K562 (cell line): ENCODE data around the gene VARS1. TPM values are rescaled to one million over a fixed set of nuclear protein-coding genes. Genes with fewer than 3 reads are reported as not detected.

Experiments
- ARID1B ChIP-seq: fragments of 450-650 bp; IDR thresholded peaks from 2 replicates; pipeline ENCODE4 v1.6.1; 2016; ENCODE audit warnings: antibody characterized with exemption, mild to moderate bottlenecking, inconsistent platforms
- CHD4 ChIP-seq: fragments of 200-600 bp; sonication (generic); IDR thresholded peaks from 3 replicates; pipeline ENCODE4 v1.6.1; 2012; ENCODE audit warnings: low read depth, mild to moderate bottlenecking, mixed read lengths, low read length, inconsistent platforms; ENCODE audit not compliant: insufficient read depth, insufficient replicate concordance, poor library complexity, severe bottlenecking
- CREB1 ChIP-seq, 2 experiments: sonication (generic) in 1 of 2; formaldehyde crosslinking in 1 of 2; IDR thresholded peaks; 2 replicates each; pipeline versions ENCODE4 v1.6.1 to v1.8.0; 2012 to 2022; ENCODE audit warnings: inconsistent platforms in 1 of 2, mild to moderate bottlenecking in 1 of 2, missing genetic modification reagents in 1 of 2, moderate library complexity in 1 of 2
- HNRNPLL ChIP-seq: fragments of 200-400 bp; formaldehyde crosslinking; IDR thresholded peaks from 2 replicates; pipeline ENCODE4 v1.6.1; 2017; ENCODE audit warnings: low read length, low read depth, mild to moderate bottlenecking; ENCODE audit not compliant: poor library complexity, severe bottlenecking
- MIER1 ChIP-seq: fragments of 450-650 bp; IDR thresholded peaks from 2 replicates; pipeline ENCODE4 v1.6.1; 2016; ENCODE audit warnings: antibody characterized with exemption, mild to moderate bottlenecking, low read depth
- NEUROD1 ChIP-seq: fragments of 150-350 bp; IDR thresholded peaks from 2 replicates; pipeline ENCODE4 v1.6.1; 2014; ENCODE audit warnings: borderline replicate concordance, low read length, low read depth; ENCODE audit not compliant: partially characterized antibody
- STAT5A ChIP-seq: IDR thresholded peaks from 2 replicates; pipeline ENCODE4 v1.6.1; 2012; ENCODE audit warnings: low read length, inconsistent platforms, borderline replicate concordance
- ZNF436 ChIP-seq: fragments of 250-450, 450-650 bp; sonication (Bioruptor Pico); formaldehyde crosslinking; IDR thresholded peaks from 2 replicates; pipeline ENCODE4 v1.7.0; 2020; ENCODE audit warnings: mild to moderate bottlenecking
- ZNF707 ChIP-seq: fragments of 250-450 bp; sonication (Bioruptor Pico); conservative IDR thresholded peaks from 2 replicates; pipeline ENCODE4 v1.8.0; 2022; ENCODE audit warnings: inconsistent platforms, mild to moderate bottlenecking, moderate library complexity
- polyA plus RNA-seq, 8 experiments: library from polyadenylated mRNA; depleted of rRNA in 4 of 8; stranded (reverse) in 5 of 8; unstranded in 3 of 8; fragments of >200 nt; fragmentation: Nextera tagmentation in 2 of 8; fragmentation: Illumina TruSeq in 1 of 8; extraction: Ambion mirVana in 2 of 8; extraction: Trizol in 1 of 8; gene quantifications; 2 replicates each; pipeline versions ENCODE4 v1.2.1 to v1.2.3, GENCODE V29; 2011 to 2014; ENCODE audit warnings: inconsistent platforms in 1 of 8, missing spikeins in 1 of 8
- total RNA-seq, 7 experiments: library from RNA; depleted of rRNA in 6 of 7; stranded (reverse); fragments of >200 nt in 6 of 7; fragmentation: Illumina TruSeq in 2 of 7; extraction: Trizol in 2 of 7; gene quantifications; 2 replicates each; pipeline versions ENCODE4 v1.2.1 to v1.2.3, GENCODE V29; 2011 to 2021; ENCODE audit warnings: low replicate concordance in 1 of 7
- TF ChIP-seq, protein P1 (sequence below): fragments of 200-600 bp; sonication (generic); IDR thresholded peaks from one replicate; pipeline ENCODE4 v1.6.1; 2012; ENCODE audit warnings: mild to moderate bottlenecking, low read depth, low read length, inconsistent platforms
- TF ChIP-seq, protein P2 (sequence below): fragments of 250-450 bp; sonication (Bioruptor Pico); IDR thresholded peaks from 2 replicates; pipeline ENCODE4 v1.9.0; 2021; ENCODE audit warnings: mild to moderate bottlenecking, inconsistent platforms

VARS1 gene
- total and polyA plus RNA-seq, 9 of the 15 experiments (the other 6 are each of a cell fraction or from before 2014, with no cell fraction given), result 2.9 to 488 (median 130) TPM

DNA sequence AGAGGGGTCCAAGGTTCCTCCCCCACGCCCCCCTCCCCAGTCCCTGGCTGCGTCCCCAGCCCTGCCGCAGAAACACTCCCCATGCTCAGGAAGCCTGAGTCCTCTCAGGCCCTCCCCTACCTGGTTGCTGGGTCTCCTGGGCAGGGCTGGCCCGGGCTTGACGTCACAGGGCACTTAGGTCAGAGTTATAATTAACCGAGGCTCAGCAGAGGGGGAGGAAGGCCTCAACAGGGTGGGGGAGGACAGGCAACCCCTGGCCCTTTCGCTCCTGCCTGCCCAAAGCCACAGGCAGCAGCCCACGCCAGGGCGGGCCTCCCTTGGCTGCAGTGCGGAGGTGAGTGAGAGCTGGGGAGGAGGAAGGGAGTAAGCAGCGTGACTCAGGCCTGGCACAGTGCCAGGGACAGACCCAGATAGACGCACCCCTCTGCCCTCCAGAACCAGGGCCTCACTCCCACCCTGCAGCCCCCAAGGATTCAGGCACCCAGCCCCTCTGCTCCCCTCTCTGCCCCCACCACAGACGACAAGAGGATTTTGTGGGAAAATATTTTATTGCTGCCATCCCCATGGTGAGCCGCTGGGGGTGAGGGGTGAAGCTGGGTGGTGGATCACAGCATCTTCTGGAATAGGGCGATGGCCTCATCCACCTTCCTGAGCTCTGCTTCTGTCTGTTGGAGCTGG is 18.4 kb downstream of the VARS1 start, which contains the start of gene VWA7 (continued):
- TF ChIP-seq, protein P1, sequence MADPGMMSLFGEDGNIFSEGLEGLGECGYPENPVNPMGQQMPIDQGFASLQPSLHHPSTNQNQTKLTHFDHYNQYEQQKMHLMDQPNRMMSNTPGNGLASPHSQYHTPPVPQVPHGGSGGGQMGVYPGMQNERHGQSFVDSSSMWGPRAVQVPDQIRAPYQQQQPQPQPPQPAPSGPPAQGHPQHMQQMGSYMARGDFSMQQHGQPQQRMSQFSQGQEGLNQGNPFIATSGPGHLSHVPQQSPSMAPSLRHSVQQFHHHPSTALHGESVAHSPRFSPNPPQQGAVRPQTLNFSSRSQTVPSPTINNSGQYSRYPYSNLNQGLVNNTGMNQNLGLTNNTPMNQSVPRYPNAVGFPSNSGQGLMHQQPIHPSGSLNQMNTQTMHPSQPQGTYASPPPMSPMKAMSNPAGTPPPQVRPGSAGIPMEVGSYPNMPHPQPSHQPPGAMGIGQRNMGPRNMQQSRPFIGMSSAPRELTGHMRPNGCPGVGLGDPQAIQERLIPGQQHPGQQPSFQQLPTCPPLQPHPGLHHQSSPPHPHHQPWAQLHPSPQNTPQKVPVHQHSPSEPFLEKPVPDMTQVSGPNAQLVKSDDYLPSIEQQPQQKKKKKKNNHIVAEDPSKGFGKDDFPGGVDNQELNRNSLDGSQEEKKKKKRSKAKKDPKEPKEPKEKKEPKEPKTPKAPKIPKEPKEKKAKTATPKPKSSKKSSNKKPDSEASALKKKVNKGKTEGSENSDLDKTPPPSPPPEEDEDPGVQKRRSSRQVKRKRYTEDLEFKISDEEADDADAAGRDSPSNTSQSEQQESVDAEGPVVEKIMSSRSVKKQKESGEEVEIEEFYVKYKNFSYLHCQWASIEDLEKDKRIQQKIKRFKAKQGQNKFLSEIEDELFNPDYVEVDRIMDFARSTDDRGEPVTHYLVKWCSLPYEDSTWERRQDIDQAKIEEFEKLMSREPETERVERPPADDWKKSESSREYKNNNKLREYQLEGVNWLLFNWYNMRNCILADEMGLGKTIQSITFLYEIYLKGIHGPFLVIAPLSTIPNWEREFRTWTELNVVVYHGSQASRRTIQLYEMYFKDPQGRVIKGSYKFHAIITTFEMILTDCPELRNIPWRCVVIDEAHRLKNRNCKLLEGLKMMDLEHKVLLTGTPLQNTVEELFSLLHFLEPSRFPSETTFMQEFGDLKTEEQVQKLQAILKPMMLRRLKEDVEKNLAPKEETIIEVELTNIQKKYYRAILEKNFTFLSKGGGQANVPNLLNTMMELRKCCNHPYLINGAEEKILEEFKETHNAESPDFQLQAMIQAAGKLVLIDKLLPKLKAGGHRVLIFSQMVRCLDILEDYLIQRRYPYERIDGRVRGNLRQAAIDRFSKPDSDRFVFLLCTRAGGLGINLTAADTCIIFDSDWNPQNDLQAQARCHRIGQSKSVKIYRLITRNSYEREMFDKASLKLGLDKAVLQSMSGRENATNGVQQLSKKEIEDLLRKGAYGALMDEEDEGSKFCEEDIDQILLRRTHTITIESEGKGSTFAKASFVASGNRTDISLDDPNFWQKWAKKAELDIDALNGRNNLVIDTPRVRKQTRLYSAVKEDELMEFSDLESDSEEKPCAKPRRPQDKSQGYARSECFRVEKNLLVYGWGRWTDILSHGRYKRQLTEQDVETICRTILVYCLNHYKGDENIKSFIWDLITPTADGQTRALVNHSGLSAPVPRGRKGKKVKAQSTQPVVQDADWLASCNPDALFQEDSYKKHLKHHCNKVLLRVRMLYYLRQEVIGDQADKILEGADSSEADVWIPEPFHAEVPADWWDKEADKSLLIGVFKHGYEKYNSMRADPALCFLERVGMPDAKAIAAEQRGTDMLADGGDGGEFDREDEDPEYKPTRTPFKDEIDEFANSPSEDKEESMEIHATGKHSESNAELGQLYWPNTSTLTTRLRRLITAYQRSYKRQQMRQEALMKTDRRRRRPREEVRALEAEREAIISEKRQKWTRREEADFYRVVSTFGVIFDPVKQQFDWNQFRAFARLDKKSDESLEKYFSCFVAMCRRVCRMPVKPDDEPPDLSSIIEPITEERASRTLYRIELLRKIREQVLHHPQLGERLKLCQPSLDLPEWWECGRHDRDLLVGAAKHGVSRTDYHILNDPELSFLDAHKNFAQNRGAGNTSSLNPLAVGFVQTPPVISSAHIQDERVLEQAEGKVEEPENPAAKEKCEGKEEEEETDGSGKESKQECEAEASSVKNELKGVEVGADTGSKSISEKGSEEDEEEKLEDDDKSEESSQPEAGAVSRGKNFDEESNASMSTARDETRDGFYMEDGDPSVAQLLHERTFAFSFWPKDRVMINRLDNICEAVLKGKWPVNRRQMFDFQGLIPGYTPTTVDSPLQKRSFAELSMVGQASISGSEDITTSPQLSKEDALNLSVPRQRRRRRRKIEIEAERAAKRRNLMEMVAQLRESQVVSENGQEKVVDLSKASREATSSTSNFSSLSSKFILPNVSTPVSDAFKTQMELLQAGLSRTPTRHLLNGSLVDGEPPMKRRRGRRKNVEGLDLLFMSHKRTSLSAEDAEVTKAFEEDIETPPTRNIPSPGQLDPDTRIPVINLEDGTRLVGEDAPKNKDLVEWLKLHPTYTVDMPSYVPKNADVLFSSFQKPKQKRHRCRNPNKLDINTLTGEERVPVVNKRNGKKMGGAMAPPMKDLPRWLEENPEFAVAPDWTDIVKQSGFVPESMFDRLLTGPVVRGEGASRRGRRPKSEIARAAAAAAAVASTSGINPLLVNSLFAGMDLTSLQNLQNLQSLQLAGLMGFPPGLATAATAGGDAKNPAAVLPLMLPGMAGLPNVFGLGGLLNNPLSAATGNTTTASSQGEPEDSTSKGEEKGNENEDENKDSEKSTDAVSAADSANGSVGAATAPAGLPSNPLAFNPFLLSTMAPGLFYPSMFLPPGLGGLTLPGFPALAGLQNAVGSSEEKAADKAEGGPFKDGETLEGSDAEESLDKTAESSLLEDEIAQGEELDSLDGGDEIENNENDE, result peak; percentile 10
- TF ChIP-seq ARID1B (peak; percentile 95), MIER1 (no peak), CHD4 (peak; percentile 95), ZNF707 (CRISPR knock-in tag) (no peak), NEUROD1 (peak; percentile 95), CREB1 (IDR thresholded peaks at IDR 0.05) (peak; percentile 94), CREB1 (CRISPR knock-in tag; IDR thresholded peaks at IDR 0.05) (peak; percentile 91), ZNF436 (CRISPR knock-in tag) (no peak), STAT5A (peak; percentile 71; the same call in 1 of the 2 replicates), HNRNPLL (peak; percentile 52)
- TF ChIP-seq, protein P2, sequence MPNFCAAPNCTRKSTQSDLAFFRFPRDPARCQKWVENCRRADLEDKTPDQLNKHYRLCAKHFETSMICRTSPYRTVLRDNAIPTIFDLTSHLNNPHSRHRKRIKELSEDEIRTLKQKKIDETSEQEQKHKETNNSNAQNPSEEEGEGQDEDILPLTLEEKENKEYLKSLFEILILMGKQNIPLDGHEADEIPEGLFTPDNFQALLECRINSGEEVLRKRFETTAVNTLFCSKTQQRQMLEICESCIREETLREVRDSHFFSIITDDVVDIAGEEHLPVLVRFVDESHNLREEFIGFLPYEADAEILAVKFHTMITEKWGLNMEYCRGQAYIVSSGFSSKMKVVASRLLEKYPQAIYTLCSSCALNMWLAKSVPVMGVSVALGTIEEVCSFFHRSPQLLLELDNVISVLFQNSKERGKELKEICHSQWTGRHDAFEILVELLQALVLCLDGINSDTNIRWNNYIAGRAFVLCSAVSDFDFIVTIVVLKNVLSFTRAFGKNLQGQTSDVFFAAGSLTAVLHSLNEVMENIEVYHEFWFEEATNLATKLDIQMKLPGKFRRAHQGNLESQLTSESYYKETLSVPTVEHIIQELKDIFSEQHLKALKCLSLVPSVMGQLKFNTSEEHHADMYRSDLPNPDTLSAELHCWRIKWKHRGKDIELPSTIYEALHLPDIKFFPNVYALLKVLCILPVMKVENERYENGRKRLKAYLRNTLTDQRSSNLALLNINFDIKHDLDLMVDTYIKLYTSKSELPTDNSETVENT (CRISPR knock-in tag), result peak; percentile 82; the same call in 1 of the 2 replicates
